HL-60/S4 (cell line): Measurements from ENCODE around the gene TOR1AIP2.

ENCODE experiments used
- in situ Hi-C: fragments of 300-500 bp; cut with MboI; formaldehyde crosslinking; loops from 2 replicates; pipeline ENCODE4 v1.14.3; 2022; ENCODE audit warnings: low sequenced_read_pairs

Gene TOR1AIP2

DNA sequence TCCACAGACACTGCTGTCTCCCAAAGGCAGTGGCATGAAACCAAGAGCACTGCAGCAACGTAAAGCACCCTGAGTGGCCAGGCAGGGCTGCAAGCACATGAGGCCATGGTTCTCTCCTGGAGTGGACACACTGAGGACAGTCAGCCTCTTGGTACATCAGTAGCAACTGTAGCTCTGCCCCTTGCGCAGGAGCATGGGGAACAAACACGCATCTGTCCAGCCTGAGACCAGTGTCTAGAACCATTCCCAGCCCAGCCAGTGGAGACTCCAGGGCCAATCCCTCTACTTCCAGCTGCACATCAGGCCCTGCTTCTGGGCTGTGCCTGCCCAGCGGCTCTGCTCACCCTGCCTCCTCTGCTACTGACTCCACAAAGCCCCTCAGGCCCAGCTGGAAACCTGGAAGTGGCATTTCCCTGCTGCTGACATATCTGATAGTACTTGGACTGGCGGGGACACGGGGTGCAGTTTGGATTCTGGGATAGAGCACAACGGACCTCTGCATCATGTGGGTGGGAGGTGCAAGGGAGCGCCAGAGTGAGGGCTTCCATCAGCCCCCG is 49.0 kb downstream of the TOR1AIP2 start:
- in situ Hi-C loops, result no loop called here

DNA sequence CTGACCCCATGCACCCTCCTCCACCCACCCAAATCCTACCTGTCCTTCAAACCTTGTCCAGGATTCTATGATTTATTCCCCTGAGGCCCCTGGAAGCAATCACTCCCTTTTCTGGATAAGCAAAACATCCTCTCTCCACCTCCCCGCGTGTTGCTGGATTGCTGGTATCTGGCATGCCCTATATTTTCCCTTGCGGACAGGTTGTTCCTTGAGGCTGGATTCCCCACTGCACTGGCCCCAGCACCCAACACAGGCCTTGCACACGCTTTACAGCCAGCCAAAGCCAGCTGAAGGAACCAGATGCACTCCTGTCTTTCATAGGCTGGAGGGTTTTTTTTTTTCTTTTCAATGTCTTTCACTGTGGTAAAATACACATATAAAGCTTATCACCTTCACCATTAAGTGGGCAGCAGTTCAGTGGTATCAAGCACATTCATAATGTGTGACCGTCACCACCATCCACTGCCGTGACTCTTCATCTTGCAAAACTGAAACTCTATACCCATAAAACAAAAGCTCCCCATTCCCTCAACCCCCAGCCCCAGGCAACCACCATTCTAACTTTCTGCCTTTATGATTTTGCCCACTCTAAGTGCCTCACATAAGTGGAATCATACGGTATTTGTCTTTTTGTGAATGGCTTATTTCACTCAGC is 50.9 kb downstream of the TOR1AIP2 start:
- in situ Hi-C loops, result no loop called here

- in situ Hi-C loops, result no loop called here
Measured at GRCh38 chr1:179825798-179826460, 51.7 kb downstream of the TOR1AIP2 start.

GRCh38 chr1:179825206-179825605 is 52.4 kb downstream of the TOR1AIP2 start:
- in situ Hi-C loops, result no loop called here

DNA sequence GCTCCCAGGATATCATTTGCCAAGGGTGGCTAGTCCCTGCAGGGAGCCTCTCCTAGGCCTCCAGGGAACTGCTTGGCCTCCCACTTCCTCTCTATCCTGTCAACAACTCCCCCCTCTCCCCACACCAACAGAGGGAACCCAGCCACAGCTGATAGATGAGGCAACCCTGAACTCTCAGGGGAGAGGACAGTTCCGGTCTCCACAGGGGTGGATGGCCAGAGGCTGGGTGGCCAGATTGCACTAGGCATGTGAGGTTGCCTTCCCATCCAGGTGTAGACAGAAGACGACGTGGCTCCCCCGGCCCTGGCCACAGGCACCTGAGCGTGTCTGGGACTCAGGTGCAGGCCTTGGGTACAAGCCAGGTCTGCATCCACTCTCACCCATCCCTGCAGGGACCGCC is 53.3 kb downstream of the TOR1AIP2 start:
- in situ Hi-C loops, result loop anchor here (25.0 kb wide), 1 partner anchor 737 kb away; the partner anchor contains the start of gene TOR3A

- in situ Hi-C loops, result loop anchor here (25.0 kb wide), 1 partner anchor 736 kb away; the partner anchor contains the start of gene TOR3A
Measured at GRCh38 chr1:179823693-179824092, 53.9 kb downstream of the TOR1AIP2 start.

DNA sequence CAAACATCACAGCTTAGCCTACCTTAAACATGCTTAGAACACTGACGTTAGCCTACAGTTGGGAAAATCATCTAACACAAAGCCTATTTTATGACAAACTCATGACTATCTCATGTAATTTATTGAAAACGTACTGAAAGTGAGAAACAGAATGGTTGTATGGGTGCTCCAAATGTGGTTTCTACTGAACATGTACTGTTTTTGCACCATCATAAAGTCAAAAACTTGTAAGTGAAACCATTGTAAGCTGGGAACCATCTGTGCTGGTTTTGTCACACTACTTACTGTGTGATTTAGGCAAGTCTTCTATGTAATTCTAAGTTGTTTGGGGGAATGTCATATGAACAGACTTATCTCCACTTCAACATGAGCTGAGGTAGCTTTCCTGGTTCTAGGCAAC is 55.5 kb downstream of the TOR1AIP2 start:
- in situ Hi-C loops, result loop anchor here (25.0 kb wide), 1 partner anchor 735 kb away; the partner anchor contains the start of gene TOR3A

- in situ Hi-C loops, result loop anchor here (25.0 kb wide), 1 partner anchor 734 kb away; the partner anchor contains the start of gene TOR3A
Measured at GRCh38 chr1:179821524-179821923, 56.1 kb downstream of the TOR1AIP2 start.

GRCh38 chr1:179820226-179820970 is 57.2 kb downstream of the TOR1AIP2 start:
- in situ Hi-C loops, result loop anchor here (25.0 kb wide), 1 partner anchor 733 kb away; the partner anchor contains the start of gene TOR3A

- in situ Hi-C loops, result loop anchor here (25.0 kb wide), 1 partner anchor 731 kb away; the partner anchor contains the start of gene TOR3A
Measured at GRCh38 chr1:179818743-179819173, 58.8 kb downstream of the TOR1AIP2 start.

DNA sequence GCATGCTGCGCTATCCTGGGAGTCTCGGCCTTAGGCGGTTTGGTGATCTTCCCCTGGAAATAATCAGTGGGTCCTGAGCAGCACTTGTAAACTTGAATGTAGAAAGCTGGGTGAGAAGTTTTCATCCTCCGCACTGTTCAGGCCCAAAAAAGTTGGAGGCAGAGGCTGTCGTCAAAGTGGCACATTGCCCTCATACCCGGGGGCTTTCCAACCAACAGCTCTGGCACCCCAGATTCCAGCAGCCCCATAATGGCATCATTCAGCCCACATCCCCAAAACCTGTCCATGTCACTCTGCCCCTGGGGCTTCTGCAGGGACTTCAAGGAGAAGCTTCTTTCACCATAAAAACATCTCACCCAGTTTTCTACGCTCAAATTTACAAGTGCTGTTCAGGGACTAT is 59.3 kb downstream of the TOR1AIP2 start:
- in situ Hi-C loops, result loop anchor here (25.0 kb wide), 1 partner anchor 731 kb away; the partner anchor contains the start of gene TOR3A

- in situ Hi-C loops, result loop anchor here (25.0 kb wide), 1 partner anchor 730 kb away; the partner anchor contains the start of gene TOR3A
Measured at GRCh38 chr1:179817789-179818188, 59.8 kb downstream of the TOR1AIP2 start.

DNA sequence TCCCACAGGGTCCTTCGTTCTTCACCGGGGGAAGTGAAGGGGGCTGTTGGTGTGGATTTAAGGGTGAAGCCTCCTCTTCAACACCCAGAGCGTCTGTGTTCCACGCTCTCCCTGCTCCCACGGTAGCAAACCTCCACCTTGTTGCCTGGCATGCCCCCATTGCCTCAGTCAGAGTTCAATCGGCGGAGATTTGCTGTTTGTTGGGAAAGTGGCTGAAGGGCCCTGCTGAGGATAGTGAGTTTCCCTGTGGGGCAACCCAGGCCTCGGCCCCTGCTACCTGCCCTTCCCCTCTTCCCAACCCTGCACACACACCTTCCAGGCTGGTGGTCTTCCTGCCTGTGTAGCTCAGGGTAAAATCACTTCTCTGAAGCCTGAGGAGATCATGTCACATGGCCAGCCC is 60.5 kb downstream of the TOR1AIP2 start:
- in situ Hi-C loops, result loop anchor here (25.0 kb wide), 1 partner anchor 730 kb away; the partner anchor contains the start of gene TOR3A

DNA sequence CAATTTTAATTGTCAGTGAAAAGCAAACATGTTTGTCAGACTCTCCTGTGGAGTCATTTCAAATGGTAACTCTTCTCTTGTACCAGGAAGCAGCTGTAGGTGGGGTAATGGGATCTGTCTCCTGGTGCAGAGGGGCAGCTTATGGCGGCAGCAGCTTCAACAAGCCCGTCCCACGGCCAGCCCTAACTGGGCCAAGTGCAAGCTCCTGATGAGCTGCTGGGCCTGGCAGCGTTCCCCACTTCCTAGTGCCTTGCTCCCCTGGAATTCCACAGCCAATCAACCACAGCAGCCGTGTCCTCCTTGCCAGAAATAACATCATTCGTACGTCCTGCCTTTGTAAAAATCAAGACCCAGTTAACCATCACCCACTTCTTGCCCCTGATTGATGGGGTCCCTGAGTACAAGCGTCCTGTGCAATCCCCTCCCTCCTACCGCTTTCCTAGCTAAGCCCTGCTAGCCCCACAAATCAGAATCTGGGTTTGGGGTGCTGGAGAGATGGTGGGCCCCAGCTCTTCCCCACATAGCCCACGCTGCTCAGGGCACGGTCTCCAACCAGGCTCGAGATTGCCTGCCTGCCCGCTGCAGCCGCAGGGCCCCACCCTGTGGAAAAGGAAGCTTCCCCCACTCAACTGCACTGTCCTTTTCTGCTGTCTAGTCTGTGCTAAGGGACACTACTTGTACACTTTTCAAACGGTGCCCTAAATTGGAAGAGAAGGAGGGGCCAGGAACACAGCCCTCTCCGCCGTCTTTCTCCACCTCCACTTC is 61.2 kb downstream of the TOR1AIP2 start:
- in situ Hi-C loops, result loop anchor here (25.0 kb wide), 1 partner anchor 729 kb away; the partner anchor contains the start of gene TOR3A

- in situ Hi-C loops, result loop anchor here (25.0 kb wide), 1 partner anchor 728 kb away; the partner anchor contains the start of gene TOR3A
Measured at GRCh38 chr1:179815641-179816040, 62.0 kb downstream of the TOR1AIP2 start.

DNA sequence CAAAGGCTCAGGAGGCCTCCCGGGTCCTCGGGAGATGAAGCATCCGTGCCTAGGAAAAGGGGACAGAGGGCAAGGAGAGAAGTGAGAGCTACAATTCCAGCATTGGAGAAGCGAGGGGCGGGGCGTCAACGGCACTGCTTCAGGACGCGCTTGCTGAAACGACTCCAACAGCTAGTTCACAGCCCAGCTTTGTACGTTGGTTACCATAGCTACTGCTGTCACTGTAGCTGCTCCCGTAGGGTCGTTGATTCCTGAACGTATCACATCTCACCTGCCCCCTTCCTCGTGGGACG is 63.1 kb downstream of the TOR1AIP2 start:
- in situ Hi-C loops, result loop anchor here (25.0 kb wide), 1 partner anchor 727 kb away; the partner anchor contains the start of gene TOR3A

DNA sequence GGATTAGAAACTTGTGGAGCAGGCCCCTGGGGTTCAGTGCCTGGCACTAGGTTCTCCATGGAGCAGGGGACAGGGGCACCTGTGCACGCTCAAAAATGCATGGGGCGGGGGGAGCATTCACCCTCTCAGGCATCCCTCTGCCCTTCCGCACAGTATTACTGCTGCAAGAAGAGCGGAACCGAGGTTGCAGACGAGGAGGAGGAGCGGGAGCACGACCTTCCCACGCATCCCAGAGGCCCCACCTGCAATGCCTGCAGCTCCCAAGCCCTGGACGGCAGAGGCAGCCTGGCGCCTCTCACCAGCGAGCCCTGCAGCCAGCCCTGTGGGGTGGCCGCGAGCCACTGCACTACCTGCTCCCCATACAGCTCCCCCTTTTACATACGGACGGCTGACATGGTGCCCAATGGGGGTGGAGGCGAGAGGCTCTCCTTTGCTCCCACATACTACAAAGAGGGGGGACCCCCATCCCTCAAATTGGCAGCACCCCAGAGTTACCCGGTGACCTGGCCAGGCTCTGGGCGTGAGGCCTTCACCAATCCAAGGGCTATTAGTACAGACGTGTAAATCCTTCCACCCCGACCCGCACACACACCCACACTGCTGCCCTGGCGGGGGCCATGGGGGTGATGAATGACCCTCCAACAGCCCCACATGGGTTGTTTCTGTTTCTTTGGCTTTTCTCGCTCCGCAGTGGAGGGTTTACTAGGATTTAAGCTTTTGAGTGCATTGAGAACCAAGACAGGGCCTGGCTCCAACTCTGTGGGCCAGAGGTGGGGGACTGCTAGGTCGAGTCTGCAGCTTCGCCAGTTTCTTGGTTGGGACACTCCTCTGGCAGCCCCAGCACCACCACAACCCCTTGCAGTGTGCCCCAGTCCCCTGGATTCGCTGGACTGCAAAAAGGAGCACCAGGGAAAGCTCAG is 63.7 kb downstream of the TOR1AIP2 start:
- in situ Hi-C loops, result loop anchor here (25.0 kb wide), 1 partner anchor 727 kb away; the partner anchor contains the start of gene TOR3A

GRCh38 chr1:179812501-179813292 is 64.9 kb downstream of the TOR1AIP2 start:
- in situ Hi-C loops, result loop anchor here (25.0 kb wide), 1 partner anchor 725 kb away; the partner anchor contains the start of gene TOR3A
